SK-N-SH (cell line): Measurements from ENCODE around the gene FRMD3. TPM values are rescaled to one million over a fixed set of nuclear protein-coding genes. Genes with fewer than 3 reads are reported as not detected.

Source experiments
- CTCF ChIA-PET: fragments of 300-600, 350-600 bp; formaldehyde crosslinking; extraction: SDS; loops from one replicate; lab custom pipeline; 2021; lab: Yijun Ruan, JAX
- POLR2A ChIA-PET: fragments of 350-600 bp; sonication (Branson Sonifier 250); formaldehyde crosslinking; extraction: SDS; loops from one replicate; lab custom pipeline; 2020; ENCODE audit warnings: antibody characterized with exemption, inconsistent platforms; lab: Yijun Ruan, JAX
- DNase-seq: peaks from one replicate; pipeline ENCODE4 v3.0.0; 2012
- H2AFZ ChIP-seq: fragments of 200-600 bp; sonication (generic); 2 replicates; pipeline ENCODE4 v1.8.1; 2016; ENCODE audit warnings: antibody characterized with exemption, mild to moderate bottlenecking, low read depth
- H3F3A ChIP-seq: fragments of 200-600 bp; sonication (generic); replicated peaks from 2 replicates; pipeline ENCODE3; 2016; ENCODE audit warnings: antibody characterized with exemption, mild to moderate bottlenecking; ENCODE audit not compliant: insufficient read depth
- H3K27ac ChIP-seq, 2 experiments: fragments of 200-500 bp in 1 of 2; fragments of 200-600 bp in 1 of 2; sonication (Bioruptor generic) in 1 of 2; sonication (generic), shearing (Covaris generic) in 1 of 2; 2 replicates each; pipeline versions ENCODE4 v1.5.1 to v1.6.1; 2014 to 2016; ENCODE audit warnings: low read depth in 2 of 2, inconsistent platforms in 1 of 2, low read length in 1 of 2, mild to moderate bottlenecking in 1 of 2, mixed read lengths in 1 of 2
- H3K27me3 ChIP-seq: fragments of 200-600 bp; sonication (generic), shearing (Covaris generic); 2 replicates; pipeline ENCODE4 v1.6.1; 2016; ENCODE audit warnings: mixed run types; ENCODE audit not compliant: insufficient read depth
- H3K36me3 ChIP-seq, 2 experiments: fragments of 200-500 bp in 1 of 2; fragments of 200-600 bp in 1 of 2; sonication (Bioruptor generic) in 1 of 2; sonication (generic) in 1 of 2; replicated peaks in 1 of 2; 2 replicates each; pipeline versions ENCODE3 to v1.5.1; 2014 to 2016; ENCODE audit warnings: low read length in 1 of 2, mild to moderate bottlenecking in 1 of 2; ENCODE audit not compliant: insufficient read depth in 2 of 2, control insufficient read depth in 1 of 2
- H3K4me1 ChIP-seq, 2 experiments: fragments of 200-500 bp in 1 of 2; fragments of 200-600 bp in 1 of 2; sonication (Bioruptor generic) in 1 of 2; sonication (generic), shearing (Covaris generic) in 1 of 2; 2 replicates each; pipeline versions ENCODE4 v1.5.1 to v1.6.1; 2014 to 2016; ENCODE audit warnings: low read depth in 1 of 2, low read length in 1 of 2, mixed run types in 1 of 2; ENCODE audit not compliant: insufficient read depth in 2 of 2, control insufficient read depth in 1 of 2
- H3K4me2 ChIP-seq: fragments of 200-600 bp; sonication (generic), shearing (Covaris generic); 2 replicates; pipeline ENCODE4 v1.6.1; 2017; ENCODE audit warnings: mixed run types
- H3K4me3 ChIP-seq, 2 experiments: fragments of 200-500 bp in 1 of 2; fragments of 200-600 bp in 1 of 2; sonication (Bioruptor generic) in 1 of 2; sonication (generic), shearing (Covaris generic) in 1 of 2; 2 replicates each; pipeline versions ENCODE4 v1.5.1 to v1.8.1; 2014 to 2016; ENCODE audit warnings: low read depth in 2 of 2, inconsistent platforms in 1 of 2, low read length in 1 of 2, mild to moderate bottlenecking in 1 of 2, mixed read lengths in 1 of 2, moderate library complexity in 1 of 2
- H3K79me2 ChIP-seq: fragments of 200-600 bp; sonication (generic); 2 replicates; pipeline ENCODE4 v1.8.1; 2017; ENCODE audit warnings: mild to moderate bottlenecking; ENCODE audit not compliant: insufficient read depth
- H3K9ac ChIP-seq: fragments of 200-600 bp; sonication (generic); 2 replicates; pipeline ENCODE4 v1.6.1; 2017; ENCODE audit warnings: mixed run types
- H3K9me2 ChIP-seq: fragments of 200-600 bp; sonication (generic); 2 replicates; pipeline ENCODE4 v1.6.1; 2017; ENCODE audit warnings: mixed run types
- H3K9me3 ChIP-seq: fragments of 200-600 bp; sonication (generic); 2 replicates; pipeline ENCODE4 v1.6.1; 2017; ENCODE audit warnings: mixed run types, mild to moderate bottlenecking, moderate library complexity
- H4K20me1 ChIP-seq: fragments of 200-600 bp; sonication (generic); 2 replicates; pipeline ENCODE4 v1.6.1; 2017; ENCODE audit warnings: mild to moderate bottlenecking, mixed run types; ENCODE audit not compliant: insufficient read depth
- EP300 ChIP-seq, 2 experiments: IDR thresholded peaks; 2 replicates each; pipeline versions ENCODE4 v1.4.0 to v1.6.1; 2012; ENCODE audit warnings: borderline replicate concordance in 1 of 2, low read depth in 1 of 2, low read length in 1 of 2
- EZH2phosphoT487 ChIP-seq: fragments of 200-600 bp; sonication (generic); IDR thresholded peaks from 2 replicates; pipeline ENCODE4 v1.6.1; 2017; ENCODE audit warnings: low read depth, mixed run types, mild to moderate bottlenecking, antibody characterized with exemption, moderate library complexity, borderline replicate concordance
- FOXJ3 ChIP-seq: sonication (generic); formaldehyde crosslinking; IDR thresholded peaks from 2 replicates; pipeline ENCODE4 v1.5.1; 2020; ENCODE audit warnings: mild to moderate bottlenecking, missing genetic modification reagents
- FOXM1 ChIP-seq: IDR thresholded peaks from 2 replicates; pipeline ENCODE4 v1.4.0; 2012; ENCODE audit warnings: low read depth, mild to moderate bottlenecking
- GABPA ChIP-seq: IDR thresholded peaks from 2 replicates; pipeline ENCODE4 v1.4.0; 2012; ENCODE audit warnings: low read depth, mild to moderate bottlenecking
- IRF3 ChIP-seq: fragments of 150-350 bp; IDR thresholded peaks from 2 replicates; pipeline ENCODE4 v1.6.1; 2016; ENCODE audit warnings: mild to moderate bottlenecking, low read depth, low read length
- JUND ChIP-seq: IDR thresholded peaks from 2 replicates; pipeline ENCODE4 v1.4.0; 2012
- MEF2A ChIP-seq: IDR thresholded peaks from 2 replicates; pipeline ENCODE4 v1.4.0; 2012; ENCODE audit warnings: low read depth, borderline replicate concordance
- MXI1 ChIP-seq: IDR thresholded peaks from 2 replicates; pipeline ENCODE4 v1.6.1; 2012; ENCODE audit warnings: mild to moderate bottlenecking, low read depth, low read length, improper control_type of control experiment
- POLR2AphosphoS5 ChIP-seq: IDR thresholded peaks from 2 replicates; pipeline ENCODE4 v1.6.1; 2012; ENCODE audit warnings: low read depth, low read length
- REST ChIP-seq: IDR thresholded peaks from 2 replicates; pipeline ENCODE4 v1.6.1; 2012; ENCODE audit warnings: mild to moderate bottlenecking, low read depth, low read length, moderate library complexity
- SIN3A ChIP-seq: IDR thresholded peaks from 2 replicates; pipeline ENCODE4 v1.6.1; 2012; ENCODE audit warnings: low read depth, mild to moderate bottlenecking, low read length, moderate library complexity, borderline replicate concordance
- USF1 ChIP-seq: IDR thresholded peaks from 2 replicates; pipeline ENCODE4 v1.4.0; 2012; ENCODE audit warnings: low read depth, borderline replicate concordance
- ZBTB33 ChIP-seq: IDR thresholded peaks from 2 replicates; pipeline ENCODE4 v1.4.0; 2012; ENCODE audit warnings: low read depth, borderline replicate concordance
- WGBS: methylation state at CpG from one replicate; pipeline ENCODE4 v1.1.6; 2017; ENCODE audit warnings: low lambda C conversion rate; 5-methylcytosine and 5-hydroxymethylcytosine counted together
- polyA plus RNA-seq, 3 experiments: library from polyadenylated mRNA; depleted of rRNA; stranded (reverse); fragments of >200 nt; gene quantifications; 2 replicates each; pipeline ENCODE4 v1.2.3, GENCODE V29; 2012

FRMD3 gene
- polyA plus RNA-seq, 1 of the 3 experiments (the other 2 are of a cell fraction), result 0.89 TPM

GRCh38 chr9:83435301-83435700 is 102.9 kb downstream of the FRMD3 start:
- Histone ChIP-seq H3K9me2 (no peaks in the 10 kb centered on the region), H3K4me3 (no peak overlapping the region), H3K9me3 (no peaks in the 10 kb centered on the region), H3K36me3 (no peaks in the 10 kb centered on the region), H3K9ac (no peak overlapping the region), H3F3A (peaks cover 10% of the 10 kb centered on the region), H3K4me2 (no peak overlapping the region), H4K20me1 (no peaks in the 10 kb centered on the region), H2AFZ (no peak overlapping the region; the same call in 1 of the 2 replicates), H3K27ac (no peak overlapping the region), H3K4me1 (peaks cover 0 to 29% of the 10 kb centered on the region in 2 experiments; a peak in 2 of 4 replicates), H3K27me3 (no peaks in the 10 kb centered on the region)
- ChIA-PET POLR2A (no interaction called here), CTCF (interaction anchor here (0.9 to 2.6 kb wide), 4 partner anchors 11 to 104 kb away, joined by 3 to 8 read pairs (median 5); partner anchors contain the start of gene FRMD3)
- DNase-seq, result no peak
- 72% methylated on average over 3 of the region's 4 CpGs for WGBS
- TF ChIP-seq EZH2phosphoT487 (no peak), ZBTB33 (no peak), SIN3A (no peak), FOXM1 (no peak), POLR2AphosphoS5 (no peak), GABPA (no peak)
- TF ChIP-seq, all 33 proteins: peak for 0
- peaks cover 37% of the 10 kb centered on the region; the same call in 1 of the 2 replicates for H3K79me2 ChIP-seq

GRCh38 chr9:83434254-83434653 is 103.9 kb downstream of the FRMD3 start:
- Histone ChIP-seq H3K9me2 (no peaks in the 10 kb centered on the region), H3F3A (peaks cover 10% of the 10 kb centered on the region), H3K27ac (no peak overlapping the region), H3K4me3 (no peak overlapping the region), H3K9ac (no peak overlapping the region), H3K9me3 (no peaks in the 10 kb centered on the region), H2AFZ (no peak overlapping the region), H3K79me2 (peaks cover 44% of the 10 kb centered on the region; the same call in 1 of the 2 replicates), H3K4me2 (no peak overlapping the region), H3K4me1 (peaks cover 0 to 25% of the 10 kb centered on the region in 2 experiments; a peak in 2 of 4 replicates), H3K27me3 (no peaks in the 10 kb centered on the region), H4K20me1 (no peaks in the 10 kb centered on the region), H3K36me3 (no peaks in the 10 kb centered on the region)
- no peak for TF ChIP-seq EP300 (IDR thresholded peaks at IDR 0.05; ENCODE audit: borderline replicate concordance in 1 of 2, low read depth in 1 of 2, low read length in 1 of 2)
- no peak for TF ChIP-seq USF1
- TF ChIP-seq FOXJ3 (CRISPR knock-in tag), result no peak
- no peak for TF ChIP-seq MEF2A
- no peak for TF ChIP-seq MXI1
- TF ChIP-seq REST, result no peak
- TF ChIP-seq JUND, result no peak
- TF ChIP-seq IRF3, result no peak
- POLR2A ChIA-PET, result no interaction called here
- CTCF ChIA-PET, result interaction anchor here (0.6 to 2.3 kb wide), 2 partner anchors 11 to 105 kb away, joined by 3 to 7 read pairs; partner anchors contain the start of gene FRMD3
- DNase-seq, result no peak
- WGBS, result 64% methylated on average over 1 of the region's 1 CpG
